ENCODE results near the gene MRS2. TPM values are rescaled to one million over a fixed set of nuclear protein-coding genes. Genes with fewer than 3 reads are reported as not detected.
A peak's percentile ranks its signal among the peaks of the same experiment; 100 is the strongest.

The MRS2 gene, protein sequence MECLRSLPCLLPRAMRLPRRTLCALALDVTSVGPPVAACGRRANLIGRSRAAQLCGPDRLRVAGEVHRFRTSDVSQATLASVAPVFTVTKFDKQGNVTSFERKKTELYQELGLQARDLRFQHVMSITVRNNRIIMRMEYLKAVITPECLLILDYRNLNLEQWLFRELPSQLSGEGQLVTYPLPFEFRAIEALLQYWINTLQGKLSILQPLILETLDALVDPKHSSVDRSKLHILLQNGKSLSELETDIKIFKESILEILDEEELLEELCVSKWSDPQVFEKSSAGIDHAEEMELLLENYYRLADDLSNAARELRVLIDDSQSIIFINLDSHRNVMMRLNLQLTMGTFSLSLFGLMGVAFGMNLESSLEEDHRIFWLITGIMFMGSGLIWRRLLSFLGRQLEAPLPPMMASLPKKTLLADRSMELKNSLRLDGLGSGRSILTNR
- total RNA-seq: 10 to 100 TPM; 32.6 to 35.7 TPM

DNA sequence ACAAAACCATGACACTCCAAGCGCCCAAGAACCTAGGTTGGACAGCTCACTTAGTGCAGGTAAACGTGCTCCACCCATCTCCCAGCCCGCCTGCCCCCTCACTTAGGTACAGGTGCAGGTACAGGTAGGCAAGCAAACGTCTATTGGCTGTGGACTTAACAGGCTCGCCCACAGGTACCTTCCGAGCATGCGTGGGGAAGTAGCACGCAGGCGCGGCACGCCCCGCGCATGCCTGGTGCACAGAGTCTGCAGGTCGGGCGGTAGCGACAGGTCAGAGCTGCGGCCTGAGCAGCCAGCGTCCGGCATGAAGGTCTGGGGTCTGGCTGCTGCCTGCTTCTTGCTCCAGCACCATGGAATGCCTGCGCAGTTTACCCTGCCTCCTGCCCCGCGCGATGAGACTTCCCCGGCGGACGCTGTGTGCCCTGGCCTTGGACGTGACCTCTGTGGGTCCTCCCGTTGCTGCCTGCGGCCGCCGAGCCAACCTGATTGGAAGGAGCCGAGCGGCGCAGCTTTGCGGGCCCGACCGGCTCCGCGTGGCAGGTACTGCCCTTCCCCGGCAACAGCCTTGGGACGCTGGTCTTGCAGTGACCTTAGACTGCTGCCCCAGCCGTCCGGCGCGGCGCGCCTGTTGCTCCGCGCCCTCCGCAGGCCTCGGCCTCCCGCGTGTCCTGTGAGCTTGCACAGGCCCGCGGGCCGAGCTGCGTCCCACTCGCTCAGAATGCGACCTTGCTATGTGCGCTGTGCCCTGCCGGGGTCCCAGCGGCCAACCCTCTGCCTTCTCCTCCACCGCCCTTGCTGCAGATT is at the start of gene MRS2:
Gene MRS2 (plus strand): TSS at position 240 of the 804 bp plus-strand sequence. CDS start 111 bp downstream, at position 351.
- intact Hi-C loops (cut with DNase I): no loop called here
- Histone ChIP-seq H3K4me3 (peak within 1 kb of the TSS; percentile 97), H3K4me1 (no peaks in the 10 kb centered on the region), H3K9ac (ENCODE audit: low read depth in 2 of 2, low read length in 2 of 2) (peak within 1 kb of the TSS; percentile 91 to 95), H3K9me3 (no peaks in the 10 kb centered on the region), H3K36me3 (no peaks in the 10 kb centered on the region), H3K27me3 (no peaks in the 10 kb centered on the region), H3K27ac (peak within 1 kb of the TSS; percentile 72)
- DNase-seq: peak; percentile 94
- TF ChIP-seq CTCF (IDR thresholded peaks at IDR 0.05): no peak

DNA sequence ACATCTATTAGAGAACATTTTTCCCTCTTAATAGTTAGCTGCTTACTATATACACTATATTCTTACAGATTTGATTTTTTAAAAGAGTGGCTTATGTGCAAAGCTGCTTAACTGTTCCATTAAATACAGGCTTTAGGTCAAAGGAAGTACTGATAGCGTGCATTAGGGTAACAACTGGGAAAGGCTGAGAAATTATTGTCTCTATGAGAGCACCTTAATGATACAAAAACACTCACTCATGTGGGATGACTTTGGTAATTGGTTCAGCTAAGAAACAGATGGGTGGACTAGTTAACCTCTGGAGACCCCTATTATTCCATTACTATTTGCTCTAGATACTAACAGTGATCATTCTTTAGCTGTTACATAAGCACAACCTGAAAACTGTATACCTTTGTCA is 48.9 kb upstream of the MRS2 start:
- H3K27me3 ChIP-seq: no peaks in the 10 kb centered on the region
- DNase-seq: no peak
- H3K36me3 ChIP-seq: no peaks in the 10 kb centered on the region
- TF ChIP-seq CTCF (IDR thresholded peaks at IDR 0.05): no peak
- no peak overlapping the region for H3K4me3 ChIP-seq
- intact Hi-C loops (cut with DNase I): no loop called here
- H3K4me1 ChIP-seq: peaks cover 4% of the 10 kb centered on the region
- no peaks in the 10 kb centered on the region for H3K9me3 ChIP-seq
- no peak overlapping the region for H3K9ac ChIP-seq (ENCODE audit: low read depth in 2 of 2, low read length in 2 of 2)
- H3K27ac ChIP-seq: no peak overlapping the region

GRCh38 chr6:24355393-24355792 is 47.3 kb upstream of the MRS2 start:
- Histone ChIP-seq H3K4me1 (peaks cover 4% of the 10 kb centered on the region), H3K4me3 (no peak overlapping the region), H3K9me3 (no peaks in the 10 kb centered on the region), H3K27ac (no peak overlapping the region), H3K36me3 (no peaks in the 10 kb centered on the region), H3K27me3 (no peaks in the 10 kb centered on the region), H3K9ac (ENCODE audit: low read depth in 2 of 2, low read length in 2 of 2) (no peak overlapping the region)
- TF ChIP-seq CTCF (IDR thresholded peaks at IDR 0.05): no peak
- no peak for DNase-seq
- intact Hi-C loops (cut with DNase I): no loop called here

GRCh38 chr6:24356310-24356973 is 46.3 kb upstream of the MRS2 start:
- no peaks in the 10 kb centered on the region for H3K27me3 ChIP-seq
- TF ChIP-seq CTCF (IDR thresholded peaks at IDR 0.05): no peak
- intact Hi-C loops (cut with DNase I): no loop called here
- H3K4me3 ChIP-seq: no peak overlapping the region
- H3K36me3 ChIP-seq: no peaks in the 10 kb centered on the region
- H3K9ac ChIP-seq (ENCODE audit: low read depth in 2 of 2, low read length in 2 of 2): no peak overlapping the region
- H3K27ac ChIP-seq: no peak overlapping the region
- DNase-seq: no peak
- peaks cover 4% of the 10 kb centered on the region for H3K4me1 ChIP-seq
- H3K9me3 ChIP-seq: no peaks in the 10 kb centered on the region
